HepG2 (cell line): ENCODE results near the gene ANKRD11. TPM values are rescaled to one million over a fixed set of nuclear protein-coding genes. Genes with fewer than 3 reads are reported as not detected.

Experiments
- ATAC-seq: fragments of 200-7000 bp; cut with Tn5 transposase; 3 replicates; pipeline ENCODE4 v1.9.1; 2020; ENCODE audit warnings: mild to moderate bottlenecking, moderate library complexity
- BruUV-seq: library from RNA; stranded (reverse); fragments of 400-500 nt; replicated peaks from 2 replicates; lab custom pipeline; 2021; lab: Mats Ljungman, UMichigan
- CTCF ChIA-PET: fragments of 300-600 bp; formaldehyde crosslinking; extraction: SDS; loops from one replicate; lab custom pipeline; 2021; ENCODE audit warnings: low total read pairs, inconsistent platforms, low intra/inter-chr PET ratio; lab: Yijun Ruan, JAX
- POLR2A ChIA-PET: fragments of 350-600 bp; sonication (Branson Sonifier 250); formaldehyde crosslinking; loops from one replicate; lab custom pipeline; 2020; ENCODE audit warnings: antibody characterized with exemption, inconsistent platforms; lab: Yijun Ruan, JAX
- DNase-seq: peaks from one replicate; pipeline ENCODE4 v3.0.0-alpha.2; 2015; ENCODE audit warnings: low spot score
- FAIRE-seq: peaks from 3 replicates; lab custom pipeline; 2011; peaks lifted over from hg19 to GRCh38; lab: Jason Lieb, UNC
- H2AFZ ChIP-seq: one replicate; pipeline ENCODE4 v1.6.1; 2011; ENCODE audit warnings: low read length, inconsistent platforms
- H3K27ac ChIP-seq: fragments of 300-600 bp; 3 replicates; pipeline ENCODE4 v1.8.0; 2011; ENCODE audit warnings: mixed run types, mild to moderate bottlenecking, mixed read lengths, low read length, inconsistent platforms; ENCODE audit not compliant: insufficient read depth; ENCODE audit errors: extremely low read length
- H3K27me3 ChIP-seq, 2 experiments: fragments of 200-600 bp in 1 of 2; 2 replicates in 1 of 2; 3 replicates in 1 of 2; pipeline versions ENCODE4 v1.6.0 to v1.8.0; 2011; ENCODE audit warnings: low read length in 2 of 2, mild to moderate bottlenecking in 2 of 2, moderate library complexity in 2 of 2, inconsistent platforms in 1 of 2; ENCODE audit not compliant: insufficient read depth in 2 of 2, control insufficient read depth in 1 of 2
- H3K36me3 ChIP-seq, 2 experiments: fragments of 200-600 bp in 1 of 2; replicated peaks in 1 of 2; 2 replicates in 1 of 2; 3 replicates in 1 of 2; pipeline versions ENCODE4 v1.5.1 to v1.8.0; 2011; ENCODE audit warnings: low read length in 2 of 2, inconsistent platforms in 1 of 2; ENCODE audit not compliant: insufficient read depth in 2 of 2, control insufficient read depth in 1 of 2
- H3K4me1 ChIP-seq: 2 replicates; pipeline ENCODE4 v1.5.1; 2012; ENCODE audit warnings: low read length, inconsistent platforms; ENCODE audit not compliant: insufficient read depth
- H3K4me2 ChIP-seq: 2 replicates; pipeline ENCODE4 v1.6.0; 2011; ENCODE audit warnings: low read depth, low read length, inconsistent platforms
- H3K4me3 ChIP-seq, 3 experiments: fragments of 200-600 bp in 1 of 3; sonication (generic), shearing (Covaris generic) in 1 of 3; replicated peaks in 1 of 3; 2 replicates each; pipeline ENCODE4 v1.5.1; 2011 to 2016; ENCODE audit warnings: low read length in 3 of 3, inconsistent platforms in 2 of 3, low read depth in 2 of 3, mild to moderate bottlenecking in 2 of 3, control low read depth in 1 of 3, mixed read lengths in 1 of 3; ENCODE audit not compliant: insufficient read depth in 1 of 3
- H3K79me2 ChIP-seq: one replicate; pipeline ENCODE4 v1.6.1; 2011; ENCODE audit warnings: low read length, inconsistent platforms; ENCODE audit not compliant: insufficient read depth
- H3K9ac ChIP-seq: 2 replicates; pipeline ENCODE4 v1.6.0; 2011; ENCODE audit warnings: mild to moderate bottlenecking, low read depth, low read length, inconsistent platforms; ENCODE audit not compliant: insufficient read depth
- H3K9me3 ChIP-seq: 2 replicates; pipeline ENCODE4 v1.5.1; 2012; ENCODE audit warnings: mild to moderate bottlenecking, low read length
- H4K20me1 ChIP-seq: 2 replicates; pipeline ENCODE4 v1.6.0; 2011; ENCODE audit warnings: inconsistent platforms, mild to moderate bottlenecking, low read length, moderate library complexity; ENCODE audit not compliant: insufficient read depth
- AGO2 ChIP-seq: fragments of 200-400 bp; formaldehyde crosslinking; optimal IDR thresholded peaks from 2 replicates; pipeline ENCODE3; 2017; ENCODE audit warnings: mild to moderate bottlenecking, low read depth, low read length, moderate library complexity
- EED ChIP-seq: sonication (generic); formaldehyde crosslinking; IDR thresholded peaks from 2 replicates; pipeline ENCODE4 v1.5.0; 2020; ENCODE audit warnings: mild to moderate bottlenecking, missing genetic modification reagents
- HMG20B ChIP-seq: conservative IDR thresholded peaks from 2 replicates; pipeline ENCODE4 v1.6.1; 2016; ENCODE audit warnings: missing genetic modification reagents, missing compliant biosample characterization
- MTF2 ChIP-seq: sonication (generic); formaldehyde crosslinking; IDR thresholded peaks from 2 replicates; pipeline ENCODE4 v1.5.0; 2020; ENCODE audit warnings: missing genetic modification reagents, borderline replicate concordance
- PHB2 ChIP-seq: fragments of 450-650 bp; IDR thresholded peaks from 2 replicates; pipeline ENCODE4 v1.6.1; 2018; ENCODE audit not compliant: partially characterized antibody
- PRPF4 ChIP-seq: fragments of 200-400 bp; formaldehyde crosslinking; IDR thresholded peaks from 2 replicates; pipeline ENCODE4 v1.6.1; 2016; ENCODE audit warnings: low read length, low read depth; ENCODE audit not compliant: poor library complexity, severe bottlenecking
- RXRB ChIP-seq: IDR thresholded peaks from 2 replicates; pipeline ENCODE4 v1.6.1; 2016; ENCODE audit warnings: borderline replicate concordance, missing genetic modification reagents, missing compliant biosample characterization
- ZNF292 ChIP-seq: sonication (generic); formaldehyde crosslinking; IDR thresholded peaks from 2 replicates; pipeline ENCODE4 v1.8.1; 2022; ENCODE audit warnings: mild to moderate bottlenecking, low read depth, missing genetic modification reagents, borderline replicate concordance
- ZNF317 ChIP-seq: sonication (generic); formaldehyde crosslinking; IDR thresholded peaks from 2 replicates; pipeline ENCODE4 v1.5.0; 2020; ENCODE audit warnings: mild to moderate bottlenecking, missing genetic modification reagents
- ZNF329 ChIP-seq: sonication (generic); formaldehyde crosslinking; IDR thresholded peaks from 2 replicates; pipeline ENCODE4 v1.9.0; 2021; ENCODE audit warnings: low read depth, mild to moderate bottlenecking, missing genetic modification reagents
- ZNF432 ChIP-seq: sonication (generic); formaldehyde crosslinking; IDR thresholded peaks from 2 replicates; pipeline ENCODE4 v1.5.0; 2020; ENCODE audit warnings: missing genetic modification reagents, mild to moderate bottlenecking, borderline replicate concordance
- WGBS: methylation state at CpG from one replicate; pipeline ENCODE4 v1.1.6; 2017; ENCODE audit warnings: low lambda C conversion rate; 5-methylcytosine and 5-hydroxymethylcytosine counted together
- in situ Hi-C: cut with HindIII; loops from 2 replicates; pipeline ENCODE4 v1.10.0; 2017; ENCODE audit warnings: low pct_unique_long_range_greater_than_20kb; ENCODE audit not compliant: extremely low pct_ligation_motif_present
- intact Hi-C: fragments of 100-400 bp; cut with micrococcal nuclease; formaldehyde crosslinking; loops from one replicate; pipeline ENCODE4 v1.10.0; 2022; ENCODE audit not compliant: unreplicated experiment
- polyA plus RNA-seq, 8 experiments: library from polyadenylated mRNA; depleted of rRNA in 3 of 8; stranded (reverse) in 7 of 8; unstranded in 1 of 8; fragments of >200 nt; fragmentation: Illumina TruSeq in 4 of 8; extraction: Trizol in 4 of 8; gene quantifications; 2 replicates each; pipeline versions ENCODE4 v1.2.1 to v1.2.3, GENCODE V29; 2011 to 2016; ENCODE audit warnings: low read depth in 4 of 8, missing spikeins in 1 of 8, mixed read lengths in 1 of 8; ENCODE audit not compliant: insufficient read depth in 1 of 8
- total RNA-seq, 5 experiments: library from RNA; depleted of rRNA; stranded (reverse); fragments of >200 nt; fragmentation: Illumina TruSeq; extraction: Trizol; gene quantifications; 2 replicates each; pipeline ENCODE4 v1.2.3, GENCODE V29; 2016; ENCODE audit warnings: low read depth in 1 of 5
- TF ChIP-seq, protein P1 (sequence below): sonication (generic); formaldehyde crosslinking; IDR thresholded peaks from 2 replicates; pipeline ENCODE4 v1.9.0; 2021; ENCODE audit warnings: missing genetic modification reagents, borderline replicate concordance
- TF ChIP-seq, protein P2 (sequence below): sonication (generic); formaldehyde crosslinking; IDR thresholded peaks from 2 replicates; pipeline ENCODE4 v1.4.0; 2020; ENCODE audit warnings: missing genetic modification reagents
- TF ChIP-seq, protein P3 (sequence below): sonication (generic); formaldehyde crosslinking; IDR thresholded peaks from 2 replicates; pipeline ENCODE4 v1.4.0; 2020; ENCODE audit warnings: missing genetic modification reagents
- TF ChIP-seq, protein P4 (sequence below): sonication (generic); formaldehyde crosslinking; IDR thresholded peaks from 2 replicates; pipeline ENCODE4 v1.5.1; 2020; ENCODE audit warnings: mild to moderate bottlenecking, missing genetic modification reagents, moderate library complexity

Gene ANKRD11
- total and polyA plus RNA-seq, 2 of the 13 experiments (the other 11 are each of a cell fraction or from before 2014, with no cell fraction given): 21.4 to 38.4 TPM

DNA sequence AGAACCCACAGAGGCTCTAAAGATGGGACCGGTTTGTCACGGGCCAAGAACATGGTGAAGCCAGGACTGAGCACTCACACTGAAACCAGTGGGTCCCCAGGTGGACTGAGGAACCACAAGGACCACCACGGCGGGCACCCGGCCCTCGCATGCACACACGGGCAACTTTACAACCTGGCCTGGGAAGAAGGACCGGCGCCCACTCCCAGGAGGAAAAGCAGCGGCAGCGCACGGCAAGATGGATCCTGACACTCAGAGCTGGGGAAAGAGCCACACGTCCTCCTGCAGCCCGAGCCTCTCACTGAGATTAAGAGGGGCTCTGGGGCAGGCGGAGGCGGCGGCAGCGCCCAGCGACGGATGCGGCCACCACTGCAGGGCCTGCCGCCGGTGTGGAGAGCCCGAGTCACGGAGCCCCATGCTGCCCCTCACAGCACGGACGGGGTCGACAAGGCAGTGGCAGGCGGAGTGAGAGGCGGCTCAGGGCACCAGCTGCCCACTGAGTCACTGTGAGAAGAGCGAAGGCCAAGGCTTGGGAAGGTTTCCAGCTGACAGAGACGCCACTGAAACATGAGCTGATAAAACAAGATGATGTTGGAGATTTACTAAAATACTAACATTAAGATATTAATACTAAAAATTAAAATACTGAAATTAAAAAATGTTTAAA lies 118.3 kb downstream of the ANKRD11 start:
- 97% methylated on average over 30 of the region's 32 CpGs for WGBS
- H3K4me1 ChIP-seq: peaks cover 25% of the 10 kb centered on the region
- H3K27ac ChIP-seq: no peak overlapping the region
- POLR2A ChIA-PET: no interaction called here
- H3K27me3 ChIP-seq: no peaks in the 10 kb centered on the region
- peaks cover 98% of the 10 kb centered on the region for H4K20me1 ChIP-seq
- no peaks in the 10 kb centered on the region for H3K9me3 ChIP-seq
- ATAC-seq (no peak), FAIRE-seq (no peak), DNase-seq (no peak)
- no peak overlapping the region for H3K4me3 ChIP-seq
- intact Hi-C loops (no loop called here), in situ Hi-C loops (no loop called here)
- no TSS peak for BruUV-seq
- H3K4me2 ChIP-seq: no peak overlapping the region
- H3K9ac ChIP-seq: no peak overlapping the region
- H3K36me3 ChIP-seq: peaks cover 23 to 33% of the 10 kb centered on the region in 2 experiments
- CTCF ChIA-PET: no interaction called here
- H3K79me2 ChIP-seq: peaks cover 100% of the 10 kb centered on the region
- no peak overlapping the region for H2AFZ ChIP-seq
- no peak for TF ChIP-seq ZNF329 (CRISPR knock-in tag)
- TF ChIP-seq EED (CRISPR knock-in tag): 0 out of 2 replicates have a peak, but pooled peaks have one; percentile 50
- no peak for TF ChIP-seq RXRB (CRISPR knock-in tag)
- no peak for TF ChIP-seq HMG20B (CRISPR knock-in tag)
- TF ChIP-seq AGO2: peak; percentile 80
- TF ChIP-seq, protein P1, sequence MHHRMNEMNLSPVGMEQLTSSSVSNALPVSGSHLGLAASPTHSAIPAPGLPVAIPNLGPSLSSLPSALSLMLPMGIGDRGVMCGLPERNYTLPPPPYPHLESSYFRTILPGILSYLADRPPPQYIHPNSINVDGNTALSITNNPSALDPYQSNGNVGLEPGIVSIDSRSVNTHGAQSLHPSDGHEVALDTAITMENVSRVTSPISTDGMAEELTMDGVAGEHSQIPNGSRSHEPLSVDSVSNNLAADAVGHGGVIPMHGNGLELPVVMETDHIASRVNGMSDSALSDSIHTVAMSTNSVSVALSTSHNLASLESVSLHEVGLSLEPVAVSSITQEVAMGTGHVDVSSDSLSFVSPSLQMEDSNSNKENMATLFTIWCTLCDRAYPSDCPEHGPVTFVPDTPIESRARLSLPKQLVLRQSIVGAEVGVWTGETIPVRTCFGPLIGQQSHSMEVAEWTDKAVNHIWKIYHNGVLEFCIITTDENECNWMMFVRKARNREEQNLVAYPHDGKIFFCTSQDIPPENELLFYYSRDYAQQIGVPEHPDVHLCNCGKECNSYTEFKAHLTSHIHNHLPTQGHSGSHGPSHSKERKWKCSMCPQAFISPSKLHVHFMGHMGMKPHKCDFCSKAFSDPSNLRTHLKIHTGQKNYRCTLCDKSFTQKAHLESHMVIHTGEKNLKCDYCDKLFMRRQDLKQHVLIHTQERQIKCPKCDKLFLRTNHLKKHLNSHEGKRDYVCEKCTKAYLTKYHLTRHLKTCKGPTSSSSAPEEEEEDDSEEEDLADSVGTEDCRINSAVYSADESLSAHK (CRISPR knock-in tag): no peak
- TF ChIP-seq, protein P2, sequence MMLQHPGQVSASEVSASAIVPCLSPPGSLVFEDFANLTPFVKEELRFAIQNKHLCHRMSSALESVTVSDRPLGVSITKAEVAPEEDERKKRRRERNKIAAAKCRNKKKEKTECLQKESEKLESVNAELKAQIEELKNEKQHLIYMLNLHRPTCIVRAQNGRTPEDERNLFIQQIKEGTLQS (CRISPR knock-in tag): no peak
- TF ChIP-seq PHB2: no peak
- no peak for TF ChIP-seq PRPF4
- TF ChIP-seq, protein P3, sequence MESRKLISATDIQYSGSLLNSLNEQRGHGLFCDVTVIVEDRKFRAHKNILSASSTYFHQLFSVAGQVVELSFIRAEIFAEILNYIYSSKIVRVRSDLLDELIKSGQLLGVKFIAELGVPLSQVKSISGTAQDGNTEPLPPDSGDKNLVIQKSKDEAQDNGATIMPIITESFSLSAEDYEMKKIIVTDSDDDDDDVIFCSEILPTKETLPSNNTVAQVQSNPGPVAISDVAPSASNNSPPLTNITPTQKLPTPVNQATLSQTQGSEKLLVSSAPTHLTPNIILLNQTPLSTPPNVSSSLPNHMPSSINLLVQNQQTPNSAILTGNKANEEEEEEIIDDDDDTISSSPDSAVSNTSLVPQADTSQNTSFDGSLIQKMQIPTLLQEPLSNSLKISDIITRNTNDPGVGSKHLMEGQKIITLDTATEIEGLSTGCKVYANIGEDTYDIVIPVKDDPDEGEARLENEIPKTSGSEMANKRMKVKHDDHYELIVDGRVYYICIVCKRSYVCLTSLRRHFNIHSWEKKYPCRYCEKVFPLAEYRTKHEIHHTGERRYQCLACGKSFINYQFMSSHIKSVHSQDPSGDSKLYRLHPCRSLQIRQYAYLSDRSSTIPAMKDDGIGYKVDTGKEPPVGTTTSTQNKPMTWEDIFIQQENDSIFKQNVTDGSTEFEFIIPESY (CRISPR knock-in tag): no peak
- TF ChIP-seq, protein P4, sequence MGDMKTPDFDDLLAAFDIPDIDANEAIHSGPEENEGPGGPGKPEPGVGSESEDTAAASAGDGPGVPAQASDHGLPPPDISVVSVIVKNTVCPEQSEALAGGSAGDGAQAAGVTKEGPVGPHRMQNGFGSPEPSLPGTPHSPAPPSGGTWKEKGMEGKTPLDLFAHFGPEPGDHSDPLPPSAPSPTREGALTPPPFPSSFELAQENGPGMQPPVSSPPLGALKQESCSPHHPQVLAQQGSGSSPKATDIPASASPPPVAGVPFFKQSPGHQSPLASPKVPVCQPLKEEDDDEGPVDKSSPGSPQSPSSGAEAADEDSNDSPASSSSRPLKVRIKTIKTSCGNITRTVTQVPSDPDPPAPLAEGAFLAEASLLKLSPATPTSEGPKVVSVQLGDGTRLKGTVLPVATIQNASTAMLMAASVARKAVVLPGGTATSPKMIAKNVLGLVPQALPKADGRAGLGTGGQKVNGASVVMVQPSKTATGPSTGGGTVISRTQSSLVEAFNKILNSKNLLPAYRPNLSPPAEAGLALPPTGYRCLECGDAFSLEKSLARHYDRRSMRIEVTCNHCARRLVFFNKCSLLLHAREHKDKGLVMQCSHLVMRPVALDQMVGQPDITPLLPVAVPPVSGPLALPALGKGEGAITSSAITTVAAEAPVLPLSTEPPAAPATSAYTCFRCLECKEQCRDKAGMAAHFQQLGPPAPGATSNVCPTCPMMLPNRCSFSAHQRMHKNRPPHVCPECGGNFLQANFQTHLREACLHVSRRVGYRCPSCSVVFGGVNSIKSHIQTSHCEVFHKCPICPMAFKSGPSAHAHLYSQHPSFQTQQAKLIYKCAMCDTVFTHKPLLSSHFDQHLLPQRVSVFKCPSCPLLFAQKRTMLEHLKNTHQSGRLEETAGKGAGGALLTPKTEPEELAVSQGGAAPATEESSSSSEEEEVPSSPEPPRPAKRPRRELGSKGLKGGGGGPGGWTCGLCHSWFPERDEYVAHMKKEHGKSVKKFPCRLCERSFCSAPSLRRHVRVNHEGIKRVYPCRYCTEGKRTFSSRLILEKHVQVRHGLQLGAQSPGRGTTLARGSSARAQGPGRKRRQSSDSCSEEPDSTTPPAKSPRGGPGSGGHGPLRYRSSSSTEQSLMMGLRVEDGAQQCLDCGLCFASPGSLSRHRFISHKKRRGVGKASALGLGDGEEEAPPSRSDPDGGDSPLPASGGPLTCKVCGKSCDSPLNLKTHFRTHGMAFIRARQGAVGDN (CRISPR knock-in tag): peak; percentile 24; the same call in 1 of the 2 replicates
- TF ChIP-seq ZNF292 (CRISPR knock-in tag): no peak
- no peak for TF ChIP-seq MTF2
- no peak for TF ChIP-seq ZNF432 (CRISPR knock-in tag)
- no peak for TF ChIP-seq ZNF317 (CRISPR knock-in tag)
